GM21723 (cell line): ENCODE results near the gene ZFYVE16.
A peak's percentile ranks its signal among the peaks of the same experiment; 100 is the strongest.
"Not testable (repeated sequence)": the region's sequence is repeated elsewhere in the genome, so short reads cannot be mapped to it uniquely, and the experiment has no call there.

Source experiments
- ATAC-seq: cut with Tn5 transposase; IDR thresholded peaks from one replicate; pipeline ENCODE4 v1.9.1; 2021; ENCODE audit warnings: mild to moderate bottlenecking, moderate library complexity; ENCODE audit not compliant: unreplicated experiment

ZFYVE16 gene

DNA sequence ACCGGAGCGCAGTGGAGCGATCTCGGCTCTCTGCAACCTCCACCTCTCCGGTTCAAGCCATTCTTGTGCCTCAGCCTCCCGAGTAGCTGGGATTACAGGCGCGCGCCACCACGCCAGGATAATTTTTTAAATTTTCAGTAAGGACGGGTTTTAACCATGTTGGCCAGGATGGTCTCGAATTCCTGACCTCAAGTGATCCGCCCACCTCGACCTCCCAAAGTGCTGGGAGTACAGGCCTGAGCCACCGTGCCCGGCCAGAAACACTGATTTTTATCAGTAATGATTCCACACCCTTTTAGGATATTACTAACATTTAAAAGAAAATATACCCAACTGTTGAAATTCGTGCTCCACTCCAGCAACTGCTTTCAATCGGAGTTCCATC, 79.6 kb downstream of the ZFYVE16 start:
- no peak for ATAC-seq

- peak; percentile 88 for ATAC-seq
Observed at GRCh38 chr5:80487829-80488721, 80.2 kb downstream of the ZFYVE16 start, which contains the start of gene FAM151B. TSS of gene FAM151B (plus strand) at chr5:80488100. CDS start at chr5:80488124, 24 bp downstream.

DNA sequence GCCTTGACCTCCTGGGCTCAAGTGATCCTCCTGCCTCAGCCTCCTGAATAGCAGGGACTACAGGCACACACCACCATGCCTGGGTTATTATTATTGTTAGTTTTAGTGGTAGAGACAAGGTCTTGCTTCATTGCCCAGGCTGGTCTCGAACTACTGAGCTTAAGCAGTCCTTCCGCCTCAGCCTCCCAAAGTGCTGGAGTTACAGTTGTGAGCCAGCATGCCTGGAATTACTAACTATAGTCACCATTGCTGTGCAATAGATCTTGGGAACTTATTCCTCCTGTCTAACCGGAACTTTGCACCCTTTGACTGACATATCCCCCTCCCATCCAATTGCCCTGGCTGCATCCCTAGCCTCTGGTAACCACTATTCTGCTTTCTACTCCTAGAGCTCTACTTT, 83.4 kb downstream of the ZFYVE16 start:
- ATAC-seq, result no peak

- no peak for ATAC-seq
Observed at GRCh38 chr5:80492741-80493140, 84.9 kb downstream of the ZFYVE16 start.

- not testable (repeated sequence) for ATAC-seq
Observed at GRCh38 chr5:80493443-80493842, 85.6 kb downstream of the ZFYVE16 start.

DNA sequence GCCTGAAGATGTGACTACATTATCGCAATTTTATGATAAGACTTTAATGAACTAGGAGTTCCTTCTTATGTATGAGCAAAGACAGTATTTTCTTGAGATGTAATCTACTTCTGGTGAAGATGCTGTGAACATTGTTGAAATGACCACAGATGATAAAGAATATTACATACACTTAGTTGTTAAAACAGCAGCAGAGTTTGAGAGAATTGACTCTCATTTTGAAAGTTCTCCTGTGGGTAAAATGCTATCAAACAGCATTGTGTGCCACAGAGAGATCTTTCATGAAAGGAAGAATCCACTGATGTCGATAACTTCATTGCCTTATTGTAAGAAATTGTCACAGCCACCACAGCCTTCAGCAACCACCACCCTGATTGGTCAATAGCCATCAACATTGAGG, 88.0 kb downstream of the ZFYVE16 start:
- ATAC-seq, result no peak

- no peak for ATAC-seq
Observed at GRCh38 chr5:80502800-80503199, 94.9 kb downstream of the ZFYVE16 start.

- no peak for ATAC-seq
Observed at GRCh38 chr5:80503641-80504040, 95.8 kb downstream of the ZFYVE16 start.

- no peak for ATAC-seq
Observed at GRCh38 chr5:80504833-80505232, 97.0 kb downstream of the ZFYVE16 start.

DNA sequence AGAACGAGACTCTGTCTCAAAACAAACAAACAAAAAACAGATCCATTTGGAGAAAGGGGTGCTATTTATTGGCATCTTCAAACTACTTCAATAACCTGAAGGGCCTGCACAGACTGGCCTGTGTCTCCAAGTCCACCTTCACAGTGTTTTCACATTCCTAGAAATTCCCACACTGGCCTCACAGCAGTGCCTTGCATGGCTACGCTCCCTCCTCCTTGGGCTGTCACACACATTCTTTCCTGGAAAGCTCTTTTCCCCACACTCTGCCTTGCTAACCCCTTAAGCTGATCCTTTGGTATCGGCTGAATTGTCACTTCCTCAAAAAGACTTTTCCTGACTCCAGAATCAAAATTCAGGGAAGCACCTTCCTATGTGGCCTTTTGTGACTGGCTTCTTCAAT, 99.8 kb downstream of the ZFYVE16 start:
- no peak for ATAC-seq

DNA sequence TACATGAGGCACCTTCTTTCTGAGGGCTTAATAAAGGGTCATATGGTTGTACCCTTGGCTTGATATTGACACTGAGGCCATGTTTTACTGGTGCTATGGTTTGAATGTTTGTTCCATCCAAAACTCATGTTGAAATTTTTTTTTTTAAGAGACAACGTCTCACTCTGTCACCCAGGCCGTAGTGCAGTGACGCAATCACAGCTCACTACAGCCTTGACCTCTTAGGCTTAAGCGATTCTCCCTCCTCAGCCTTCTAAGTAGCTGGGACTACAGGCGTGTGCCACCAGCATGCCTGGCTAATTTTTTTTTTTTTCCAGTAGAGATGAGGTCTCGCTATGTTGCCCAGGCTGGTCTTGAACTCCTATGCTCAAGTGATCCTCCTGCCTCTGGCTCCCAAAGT, 101.0 kb downstream of the ZFYVE16 start:
- ATAC-seq, result no peak

DNA sequence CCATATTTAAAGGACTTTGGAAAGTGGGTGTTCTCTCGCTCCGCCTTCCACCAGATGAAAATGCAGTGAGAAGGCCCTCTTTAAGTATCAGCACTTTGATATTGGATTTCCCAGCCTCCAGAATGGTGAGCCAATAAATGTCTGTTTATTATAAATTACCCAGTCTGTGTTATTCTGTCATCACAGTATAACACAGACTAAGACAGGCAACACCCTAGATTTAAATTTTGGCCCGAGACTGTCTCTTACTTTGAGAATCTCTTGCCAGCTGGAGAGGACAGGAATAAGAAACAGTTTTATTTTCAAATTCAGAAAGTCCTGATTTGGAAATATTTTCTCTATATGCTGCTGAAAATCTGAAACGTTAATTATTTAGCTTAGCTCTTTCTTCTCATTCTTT, 101.5 kb downstream of the ZFYVE16 start:
- no peak for ATAC-seq

- no peak for ATAC-seq
Observed at GRCh38 chr5:80516826-80517225, 109.0 kb downstream of the ZFYVE16 start.
